Measurements from ENCODE around the gene CLIP2. TPM values are rescaled to one million over a fixed set of nuclear protein-coding genes. Genes with fewer than 3 reads are reported as not detected.

CLIP2 gene
- total RNA-seq, 1 donor from 2014 or later = 26.5 TPM

DNA sequence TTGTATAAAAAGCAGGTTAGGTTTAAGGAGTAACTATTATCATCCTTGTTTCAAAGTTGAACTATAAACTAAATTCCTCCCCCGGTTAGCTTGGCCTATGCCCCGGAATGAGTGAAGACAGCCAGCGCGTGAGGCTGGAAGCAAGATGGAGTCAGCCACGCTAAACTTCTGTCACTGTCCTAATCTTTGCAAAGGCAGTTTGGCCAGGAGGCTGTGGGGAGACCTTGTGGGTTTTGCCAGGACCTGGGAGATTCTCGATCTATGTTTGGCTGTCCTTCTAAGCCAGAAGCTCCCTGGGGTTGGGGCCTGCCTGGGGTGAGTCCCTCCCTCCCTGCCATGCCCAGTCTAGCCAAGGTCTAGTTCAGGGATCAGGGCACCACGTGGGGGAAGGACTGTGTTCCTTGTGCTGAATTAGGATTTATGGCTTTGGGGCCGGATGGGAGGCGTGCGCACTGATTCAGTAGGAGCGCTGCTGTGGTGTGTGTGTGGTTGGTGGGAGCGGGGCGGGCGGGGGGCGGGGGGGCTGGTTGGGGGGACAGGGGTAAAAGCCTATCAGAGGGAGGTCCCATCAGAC, 163.6 kb downstream of the CLIP2 start:
- no peak for DNase-seq (ENCODE audit: low read depth, low spot score)
- Mint-ChIP-seq H3K4me3 (peak overlapping the region; percentile 81), H3K27ac (ENCODE audit: unreplicated experiment) (no peak overlapping the region)

DNA sequence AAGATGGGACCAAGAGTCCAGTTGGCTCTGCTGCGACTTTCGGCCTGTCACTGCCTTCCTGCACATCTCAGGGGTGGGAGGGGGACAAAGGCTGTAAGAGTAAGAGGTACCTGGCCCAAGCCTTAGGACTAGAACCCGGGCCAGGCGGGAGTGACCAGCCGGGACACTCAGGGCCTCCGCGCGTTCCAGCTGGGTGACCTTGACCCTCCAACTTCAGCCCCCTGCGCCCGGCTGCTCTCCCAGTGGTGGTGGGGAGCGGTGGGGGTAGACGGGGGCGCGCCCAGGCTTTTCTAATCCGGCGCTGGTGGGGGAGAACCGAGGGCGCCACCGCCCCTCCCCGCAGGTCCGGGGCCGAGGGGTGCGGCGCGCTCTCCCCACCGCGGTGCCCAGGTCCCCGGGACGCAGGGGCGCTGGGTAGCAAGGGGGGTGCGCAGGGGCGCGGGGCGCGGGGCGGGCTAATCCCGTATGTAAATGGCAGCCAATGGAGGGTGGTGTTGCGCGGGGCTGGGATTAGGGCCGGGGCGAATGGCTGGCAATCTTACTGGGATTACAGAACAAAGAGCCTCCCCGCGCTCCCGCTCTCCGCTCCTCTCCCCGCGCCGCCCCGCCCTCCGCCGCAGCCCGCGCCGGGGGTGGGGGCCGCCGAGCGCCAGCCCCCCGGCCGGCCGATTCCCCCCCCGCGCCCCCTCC, 164.3 kb downstream of the CLIP2 start, which contains the start of gene GTF2IRD1:
Gene GTF2IRD1 (plus strand): TSS at position 585 of the 690 bp plus-strand sequence. CDS start 54,175 bp downstream, outside the sequence.
- TF ChIP-seq, protein P1, sequence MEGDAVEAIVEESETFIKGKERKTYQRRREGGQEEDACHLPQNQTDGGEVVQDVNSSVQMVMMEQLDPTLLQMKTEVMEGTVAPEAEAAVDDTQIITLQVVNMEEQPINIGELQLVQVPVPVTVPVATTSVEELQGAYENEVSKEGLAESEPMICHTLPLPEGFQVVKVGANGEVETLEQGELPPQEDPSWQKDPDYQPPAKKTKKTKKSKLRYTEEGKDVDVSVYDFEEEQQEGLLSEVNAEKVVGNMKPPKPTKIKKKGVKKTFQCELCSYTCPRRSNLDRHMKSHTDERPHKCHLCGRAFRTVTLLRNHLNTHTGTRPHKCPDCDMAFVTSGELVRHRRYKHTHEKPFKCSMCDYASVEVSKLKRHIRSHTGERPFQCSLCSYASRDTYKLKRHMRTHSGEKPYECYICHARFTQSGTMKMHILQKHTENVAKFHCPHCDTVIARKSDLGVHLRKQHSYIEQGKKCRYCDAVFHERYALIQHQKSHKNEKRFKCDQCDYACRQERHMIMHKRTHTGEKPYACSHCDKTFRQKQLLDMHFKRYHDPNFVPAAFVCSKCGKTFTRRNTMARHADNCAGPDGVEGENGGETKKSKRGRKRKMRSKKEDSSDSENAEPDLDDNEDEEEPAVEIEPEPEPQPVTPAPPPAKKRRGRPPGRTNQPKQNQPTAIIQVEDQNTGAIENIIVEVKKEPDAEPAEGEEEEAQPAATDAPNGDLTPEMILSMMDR (conservative IDR thresholded peaks at IDR 0.05) = no peak
- Mint-ChIP-seq H3K36me3 (ENCODE audit: low read depth) (no peaks in the 10 kb centered on the region), H3K4me3 (peak within 1 kb of the TSS; percentile 88), H3K27me3 (ENCODE audit: low read depth) (no peaks in the 10 kb centered on the region), H3K4me1 (peaks cover 18% of the 10 kb centered on the region), H3K9me3 (no peaks in the 10 kb centered on the region), H3K27ac (ENCODE audit: unreplicated experiment) (peak within 1 kb of the TSS; percentile 35)
- DNase-seq (ENCODE audit: low read depth, low spot score) = peak; percentile 48

More for the DNA sequence above, 163.6 kb downstream of the CLIP2 start:
- no peaks in the 10 kb centered on the region for H3K27me3 Mint-ChIP-seq (ENCODE audit: low read depth)
- H3K36me3 Mint-ChIP-seq (ENCODE audit: low read depth) = no peaks in the 10 kb centered on the region
- H3K4me1 Mint-ChIP-seq = peaks cover 18% of the 10 kb centered on the region
- H3K9me3 Mint-ChIP-seq = no peaks in the 10 kb centered on the region
- TF ChIP-seq, protein P1 (conservative IDR thresholded peaks at IDR 0.05) = no peak

DNA sequence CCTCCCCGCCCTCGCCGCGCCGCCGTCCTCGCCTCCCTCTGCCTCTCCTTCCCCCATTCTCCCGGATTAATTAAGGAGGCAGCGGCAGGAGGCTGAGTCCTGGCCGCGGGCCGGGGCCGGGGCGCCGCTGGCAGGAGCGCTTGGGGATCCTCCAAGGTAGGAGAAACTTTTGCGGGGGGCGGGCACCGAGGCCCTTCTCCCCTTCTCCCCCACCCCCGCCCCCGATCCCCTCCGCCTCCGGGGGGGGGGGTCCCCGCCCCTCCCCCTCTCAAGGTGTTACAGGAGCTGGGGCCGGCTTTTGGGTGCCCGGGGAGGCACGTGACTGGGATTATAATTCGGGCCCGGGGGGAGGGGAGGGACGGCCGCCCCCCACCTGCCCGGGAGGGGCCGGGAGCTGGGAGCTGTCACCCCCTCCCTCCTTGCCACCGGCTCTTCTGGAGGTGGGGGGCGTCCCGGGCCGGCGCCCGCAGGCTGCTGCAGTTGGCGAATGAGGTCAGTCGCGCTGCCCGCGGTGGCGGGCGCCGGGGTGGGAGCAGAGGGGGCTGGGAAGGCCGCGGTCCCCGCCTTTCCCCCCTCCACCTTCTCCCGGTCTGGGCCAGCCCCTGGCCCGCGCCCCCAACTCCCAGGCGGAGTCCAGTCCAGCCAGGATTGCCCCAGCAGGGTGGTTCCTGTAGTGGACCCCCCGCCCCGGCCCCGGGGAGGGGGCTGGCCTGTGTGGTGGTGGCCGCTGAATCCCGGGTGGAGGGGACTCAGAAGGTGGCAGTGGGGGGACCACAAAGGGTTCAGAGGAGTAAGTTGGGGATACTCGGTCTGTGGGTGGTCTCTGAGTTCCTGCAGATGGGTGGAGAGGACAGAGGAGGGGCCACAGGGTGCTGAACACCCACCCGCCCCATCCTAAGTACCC, 165.1 kb downstream of the CLIP2 start:
- peak; percentile 25 for DNase-seq (ENCODE audit: low read depth, low spot score)
- Mint-ChIP-seq H3K27ac (ENCODE audit: unreplicated experiment) (peak overlapping the region; percentile 35), H3K4me3 (peak overlapping the region; percentile 88), H3K9me3 (no peaks in the 10 kb centered on the region), H3K36me3 (ENCODE audit: low read depth) (no peaks in the 10 kb centered on the region), H3K27me3 (ENCODE audit: low read depth) (no peaks in the 10 kb centered on the region), H3K4me1 (peaks cover 19% of the 10 kb centered on the region)
- TF ChIP-seq, protein P1 (conservative IDR thresholded peaks at IDR 0.05) = no peak

DNA sequence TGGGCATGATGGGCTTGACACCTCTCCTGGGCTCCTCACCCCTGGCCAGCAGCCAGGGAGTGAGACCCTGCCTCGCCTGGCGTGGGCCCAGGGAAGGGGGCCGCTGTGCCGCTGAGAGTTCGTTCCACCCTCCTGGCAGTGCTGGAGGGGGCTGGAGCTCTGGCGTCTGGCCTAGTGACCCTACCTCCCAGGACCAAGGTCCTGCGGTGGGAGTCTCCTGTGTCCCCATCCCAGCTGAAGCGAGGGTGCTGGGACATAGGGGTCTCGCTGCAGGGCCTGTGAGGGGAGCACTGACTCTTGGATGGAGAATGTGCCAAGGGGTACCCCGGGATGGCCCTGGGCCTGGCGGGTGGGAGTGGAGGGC, 165.7 kb downstream of the CLIP2 start:
- TF ChIP-seq, protein P1 (conservative IDR thresholded peaks at IDR 0.05) = no peak
- peak overlapping the region; percentile 88 for H3K4me3 Mint-ChIP-seq
- H3K4me1 Mint-ChIP-seq = peaks cover 25% of the 10 kb centered on the region
- no peaks in the 10 kb centered on the region for H3K9me3 Mint-ChIP-seq
- H3K27ac Mint-ChIP-seq (ENCODE audit: unreplicated experiment) = peak overlapping the region; percentile 35
- H3K27me3 Mint-ChIP-seq (ENCODE audit: low read depth) = no peaks in the 10 kb centered on the region
- no peaks in the 10 kb centered on the region for H3K36me3 Mint-ChIP-seq (ENCODE audit: low read depth)
- DNase-seq (ENCODE audit: low read depth, low spot score) = no peak

- Mint-ChIP-seq H3K4me3 (peak overlapping the region; percentile 88), H3K27ac (ENCODE audit: unreplicated experiment) (peak overlapping the region; percentile 50), H3K36me3 (ENCODE audit: low read depth) (no peaks in the 10 kb centered on the region), H3K9me3 (no peaks in the 10 kb centered on the region), H3K27me3 (ENCODE audit: low read depth) (no peaks in the 10 kb centered on the region), H3K4me1 (peaks cover 26% of the 10 kb centered on the region)
- TF ChIP-seq, protein P1 (conservative IDR thresholded peaks at IDR 0.05) = no peak
- DNase-seq (ENCODE audit: low read depth, low spot score) = no peak
These were observed 166.1 kb downstream of the CLIP2 start for GRCh38 chr7:74455291-74455804.
